Measurements from ENCODE around the gene GSDMA.

DNA sequence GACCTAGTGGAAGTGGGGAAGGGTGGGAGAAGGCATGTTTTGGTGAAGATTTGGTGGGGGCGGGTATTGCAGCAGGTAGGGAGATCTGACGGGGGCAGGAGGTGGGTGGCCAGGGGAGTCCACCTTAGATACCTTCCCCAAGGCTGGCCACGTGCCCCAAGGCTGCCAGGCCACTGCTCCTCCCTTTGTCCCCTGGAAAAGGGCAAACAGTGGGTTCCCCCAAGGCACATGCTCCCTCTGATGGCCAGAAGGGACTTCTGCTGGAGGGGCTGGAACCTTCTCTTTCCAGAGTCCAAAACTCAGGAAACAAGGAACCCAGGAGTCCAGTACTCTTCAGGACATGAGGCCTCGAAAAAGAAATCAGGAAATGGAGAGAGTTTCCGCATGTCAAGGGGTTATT lies 11.6 kb downstream of the GSDMA start:
- TF ChIP-seq GATA3 (IDR thresholded peaks at IDR 0.05; ENCODE audit: low read depth, low read length) (no peak), GATA2 (IDR thresholded peaks at IDR 0.05; ENCODE audit: low read depth, low read length) (no peak)
